ENCODE data around the gene TNFAIP1.

The TNFAIP1 gene

DNA sequence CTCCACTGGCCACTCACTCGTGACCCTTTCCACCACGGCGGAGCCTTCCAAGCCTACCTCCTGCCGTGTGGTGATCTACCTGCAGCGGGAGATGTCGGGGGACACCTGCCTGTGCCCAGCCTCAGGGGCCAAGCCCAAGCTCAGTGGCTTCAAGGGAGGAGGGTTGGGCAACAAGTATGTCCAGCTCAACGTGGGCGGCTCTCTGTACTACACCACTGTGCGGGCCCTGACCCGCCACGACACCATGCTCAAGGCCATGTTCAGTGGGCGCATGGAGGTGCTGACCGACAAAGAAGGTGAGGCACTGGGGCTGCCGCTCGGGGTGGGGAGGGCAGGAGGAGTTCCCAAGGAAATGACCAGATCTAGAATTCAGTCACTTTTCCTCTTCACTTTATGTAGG is 3.9 kb downstream of the TNFAIP1 start:
- H3K27me3 ChIP-seq (ENCODE audit: low read depth, low read length): no peaks in the 10 kb centered on the region
- peaks cover 14% of the 10 kb centered on the region for H3K36me3 ChIP-seq (replicated peaks; ENCODE audit: low read depth, low read length)
- peaks cover 9% of the 10 kb centered on the region for H3K4me1 ChIP-seq (ENCODE audit: low read length)
- H3K4me3 ChIP-seq (ENCODE audit: low read length): no peak overlapping the region
- H3K9ac ChIP-seq (ENCODE audit: low read length): no peak overlapping the region
- H3K79me2 ChIP-seq (ENCODE audit: low read length): peaks cover 16% of the 10 kb centered on the region
- H3K27ac ChIP-seq (ENCODE audit: low read length): no peak overlapping the region
- no peaks in the 10 kb centered on the region for H3K9me3 ChIP-seq (ENCODE audit: insufficient read depth, low read length)
- TF ChIP-seq CTCF (IDR thresholded peaks at IDR 0.05; ENCODE audit: low read depth, low read length) (no peak), EZH2phosphoT487 (IDR thresholded peaks at IDR 0.05; ENCODE audit: low read depth) (no peak)
- no peaks in the 10 kb centered on the region for H4K20me1 ChIP-seq (ENCODE audit: insufficient read depth, low read length)
- H3K4me2 ChIP-seq (ENCODE audit: low read length): no peak overlapping the region
- H2AFZ ChIP-seq (ENCODE audit: low read depth, low read length): no peak overlapping the region

DNA sequence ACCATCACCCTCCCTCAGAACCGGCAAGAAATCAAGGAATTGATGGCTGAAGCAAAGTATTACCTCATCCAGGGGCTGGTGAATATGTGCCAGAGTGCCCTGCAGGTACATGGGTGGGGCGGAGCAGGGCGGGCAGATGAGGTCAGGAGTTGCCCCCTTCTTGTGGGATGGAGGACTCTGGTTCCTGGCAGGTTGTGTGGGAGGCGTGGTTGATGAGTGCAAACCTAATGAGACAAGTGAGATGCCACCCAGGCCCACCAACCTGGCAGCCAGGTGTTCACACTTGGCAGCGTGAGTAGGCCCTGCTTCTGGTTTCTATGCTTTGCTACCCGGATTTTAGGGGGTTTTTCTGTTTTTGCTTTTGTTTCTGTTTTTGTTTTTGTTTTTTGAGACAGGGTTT is 4.8 kb downstream of the TNFAIP1 start:
- no peaks in the 10 kb centered on the region for H3K27me3 ChIP-seq (ENCODE audit: low read depth, low read length)

DNA sequence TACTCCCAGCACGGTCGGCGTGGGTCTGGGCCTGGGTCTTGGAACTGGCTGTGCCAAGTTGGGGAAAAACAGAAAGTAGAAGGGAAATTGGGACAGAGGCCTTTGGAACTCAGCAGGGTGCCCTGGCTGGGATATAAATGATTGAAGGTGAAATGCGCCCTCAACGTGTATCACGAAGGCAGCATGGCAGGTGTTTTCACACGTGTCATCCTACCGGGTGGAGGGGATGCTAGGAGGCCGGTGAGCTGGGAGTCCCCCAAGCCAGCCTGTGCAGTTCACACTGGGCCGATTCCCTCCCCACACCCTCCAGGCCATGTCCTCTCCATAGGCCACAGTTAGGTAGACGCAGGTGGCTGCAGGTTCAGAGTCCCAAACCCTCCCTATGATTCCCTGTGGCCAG is 6.0 kb downstream of the TNFAIP1 start:
- Histone ChIP-seq H3K4me1 (ENCODE audit: low read length) (peaks cover 4% of the 10 kb centered on the region), H4K20me1 (ENCODE audit: insufficient read depth, low read length) (no peaks in the 10 kb centered on the region), H2AFZ (ENCODE audit: low read depth, low read length) (no peak overlapping the region), H3K79me2 (ENCODE audit: low read length) (peaks cover 5% of the 10 kb centered on the region), H3K4me3 (ENCODE audit: low read length) (no peak overlapping the region), H3K36me3 (replicated peaks; ENCODE audit: low read depth, low read length) (peaks cover 33% of the 10 kb centered on the region), H3K27ac (ENCODE audit: low read length) (no peak overlapping the region), H3K9me3 (ENCODE audit: insufficient read depth, low read length) (no peaks in the 10 kb centered on the region), H3K4me2 (ENCODE audit: low read length) (no peak overlapping the region), H3K9ac (ENCODE audit: low read length) (no peak overlapping the region), H3K27me3 (ENCODE audit: low read depth, low read length) (no peaks in the 10 kb centered on the region)
- no peak for TF ChIP-seq EZH2phosphoT487 (IDR thresholded peaks at IDR 0.05; ENCODE audit: low read depth)
- no peak for TF ChIP-seq CTCF (IDR thresholded peaks at IDR 0.05; ENCODE audit: low read depth, low read length)

More for the DNA sequence above, 4.8 kb downstream of the TNFAIP1 start:
- Histone ChIP-seq H3K4me2 (ENCODE audit: low read length) (no peak overlapping the region), H2AFZ (ENCODE audit: low read depth, low read length) (no peak overlapping the region), H3K4me1 (ENCODE audit: low read length) (peaks cover 6% of the 10 kb centered on the region), H4K20me1 (ENCODE audit: insufficient read depth, low read length) (no peaks in the 10 kb centered on the region), H3K79me2 (ENCODE audit: low read length) (peaks cover 11% of the 10 kb centered on the region), H3K27ac (ENCODE audit: low read length) (no peak overlapping the region), H3K9me3 (ENCODE audit: insufficient read depth, low read length) (no peaks in the 10 kb centered on the region), H3K36me3 (replicated peaks; ENCODE audit: low read depth, low read length) (peaks cover 23% of the 10 kb centered on the region), H3K9ac (ENCODE audit: low read length) (no peak overlapping the region), H3K4me3 (ENCODE audit: low read length) (no peak overlapping the region)
- no peak for TF ChIP-seq CTCF (IDR thresholded peaks at IDR 0.05; ENCODE audit: low read depth, low read length)
- no peak for TF ChIP-seq EZH2phosphoT487 (IDR thresholded peaks at IDR 0.05; ENCODE audit: low read depth)

GRCh38 chr17:28342313-28342712 is 6.8 kb downstream of the TNFAIP1 start:
- no peaks in the 10 kb centered on the region for H3K4me1 ChIP-seq (ENCODE audit: low read length)
- H3K4me3 ChIP-seq (ENCODE audit: low read length): no peak overlapping the region
- H4K20me1 ChIP-seq (ENCODE audit: insufficient read depth, low read length): no peaks in the 10 kb centered on the region
- no peaks in the 10 kb centered on the region for H3K79me2 ChIP-seq (ENCODE audit: low read length)
- TF ChIP-seq CTCF (IDR thresholded peaks at IDR 0.05; ENCODE audit: low read depth, low read length) (no peak), EZH2phosphoT487 (IDR thresholded peaks at IDR 0.05; ENCODE audit: low read depth) (no peak)
- H3K9ac ChIP-seq (ENCODE audit: low read length): no peak overlapping the region
- H3K36me3 ChIP-seq (replicated peaks; ENCODE audit: low read depth, low read length): peaks cover 41% of the 10 kb centered on the region
- no peak overlapping the region for H3K27ac ChIP-seq (ENCODE audit: low read length)
- no peaks in the 10 kb centered on the region for H3K9me3 ChIP-seq (ENCODE audit: insufficient read depth, low read length)
- H2AFZ ChIP-seq (ENCODE audit: low read depth, low read length): no peak overlapping the region
- no peak overlapping the region for H3K4me2 ChIP-seq (ENCODE audit: low read length)
- no peaks in the 10 kb centered on the region for H3K27me3 ChIP-seq (ENCODE audit: low read depth, low read length)

All from OCI-LY3 (cell line).